Mesendoderm (in vitro differentiated cells): ENCODE data around the gene TSHZ2.
A peak's percentile ranks its signal among the peaks of the same experiment; 100 is the strongest.
"Not testable (repeated sequence)": the region's sequence is repeated elsewhere in the genome, so short reads cannot be mapped to it uniquely, and the experiment has no call there.

ENCODE experiments used
- DNase-seq: peaks from one replicate; pipeline ENCODE4 v3.0.0; 2013
- H2AK5ac ChIP-seq: 2 replicates; pipeline ENCODE4 v1.6.1; 2013; ENCODE audit warnings: low read length, inconsistent platforms
- H2BK120ac ChIP-seq: 2 replicates; pipeline ENCODE4 v1.6.1; 2013; ENCODE audit warnings: low read depth, mild to moderate bottlenecking, low read length, moderate library complexity, mixed read lengths
- H2BK15ac ChIP-seq: replicated peaks from 2 replicates; pipeline ENCODE4 v1.6.1; 2013; ENCODE audit warnings: low read depth, mild to moderate bottlenecking, moderate library complexity
- H2BK5ac ChIP-seq: 2 replicates; pipeline ENCODE4 v1.6.1; 2013; ENCODE audit warnings: low read length, inconsistent platforms
- H3K18ac ChIP-seq: 2 replicates; pipeline ENCODE4 v1.6.1; 2013; ENCODE audit warnings: mild to moderate bottlenecking, low read length, mixed read lengths
- H3K23ac ChIP-seq: one replicate; pipeline ENCODE4 v1.6.1; 2013; ENCODE audit warnings: low read length
- H3K27ac ChIP-seq: 2 replicates; pipeline ENCODE4 v1.5.1; 2013; ENCODE audit warnings: low read depth, mild to moderate bottlenecking, inconsistent platforms, low read length, moderate library complexity
- H3K27me3 ChIP-seq: 2 replicates; pipeline ENCODE4 v1.6.1; 2013; ENCODE audit warnings: low read length, control low read depth, mild to moderate bottlenecking, inconsistent platforms; ENCODE audit not compliant: insufficient read depth, poor library complexity
- H3K36me3 ChIP-seq: 2 replicates; pipeline ENCODE4 v1.6.1; 2013; ENCODE audit warnings: low read length, inconsistent platforms; ENCODE audit not compliant: control insufficient read depth, insufficient read depth
- H3K4ac ChIP-seq: one replicate; pipeline ENCODE4 v1.6.1; 2013; ENCODE audit warnings: low read depth, mild to moderate bottlenecking, low read length, moderate library complexity
- H3K4me1 ChIP-seq: 2 replicates; pipeline ENCODE4 v1.6.1; 2013; ENCODE audit warnings: low read depth, low read length, inconsistent platforms; ENCODE audit not compliant: control insufficient read depth
- H3K4me2 ChIP-seq: 2 replicates; pipeline ENCODE4 v1.6.1; 2013; ENCODE audit warnings: low read length
- H3K4me3 ChIP-seq: 2 replicates; pipeline ENCODE4 v1.5.1; 2013; ENCODE audit warnings: mild to moderate bottlenecking, low read length
- H3K56ac ChIP-seq: one replicate; pipeline ENCODE4 v1.6.1; 2013; ENCODE audit warnings: low read length
- H3K79me1 ChIP-seq: 2 replicates; pipeline ENCODE4 v1.6.1; 2013; ENCODE audit warnings: low read length, inconsistent platforms
- H3K79me2 ChIP-seq: 2 replicates; pipeline ENCODE4 v1.6.1; 2013; ENCODE audit warnings: mild to moderate bottlenecking, low read length; ENCODE audit not compliant: control insufficient read depth, insufficient read depth
- H3K9ac ChIP-seq: 2 replicates; pipeline ENCODE4 v1.6.1; 2013; ENCODE audit warnings: low read length, inconsistent platforms
- H4K5ac ChIP-seq: one replicate; pipeline ENCODE4 v1.6.1; 2013; ENCODE audit warnings: low read length
- H4K8ac ChIP-seq: one replicate; pipeline ENCODE4 v1.6.1; 2013; ENCODE audit warnings: low read depth, mild to moderate bottlenecking, control low read depth, low read length, moderate library complexity
- WGBS: extraction: QIAGEN DNeasy Blood & Tissue Kit; methylation state at CpG from one replicate; pipeline ENCODE4 v1.1.7; 2013; ENCODE audit warnings: low lambda C conversion rate, missing lambda C conversion rate; ENCODE audit not compliant: insufficient coverage; ENCODE audit errors: extremely low coverage; 5-methylcytosine and 5-hydroxymethylcytosine counted together

Gene TSHZ2

DNA sequence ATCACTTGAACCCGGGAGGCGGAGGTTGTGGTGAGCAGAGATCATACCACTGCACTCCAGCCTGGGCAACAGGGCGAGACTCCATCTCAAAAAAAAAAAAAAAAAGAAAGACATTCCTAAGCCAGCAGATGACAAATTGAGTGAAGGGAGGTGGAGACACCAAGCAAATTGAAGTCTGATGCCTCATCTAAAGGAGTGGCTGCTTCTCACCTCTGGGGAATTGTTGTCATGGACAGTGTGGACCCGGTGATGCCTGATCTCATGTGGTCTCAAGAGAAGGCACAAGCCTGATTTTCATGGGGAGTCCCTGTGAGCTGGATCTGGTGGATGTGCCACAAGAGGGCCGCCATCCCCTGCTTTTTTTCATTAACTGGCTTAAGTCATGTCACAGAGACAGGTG, 349.4 kb downstream of the TSHZ2 start:
- H3K18ac ChIP-seq: no peak overlapping the region
- no peak overlapping the region for H2BK120ac ChIP-seq
- H3K79me1 ChIP-seq: no peaks in the 10 kb centered on the region
- no peak overlapping the region for H3K27ac ChIP-seq
- no peaks in the 10 kb centered on the region for H3K4me1 ChIP-seq
- H2BK15ac ChIP-seq: no peak overlapping the region
- no peak overlapping the region for H3K9ac ChIP-seq
- H3K79me2 ChIP-seq: no peaks in the 10 kb centered on the region
- no CpG with 5 or more reads among the region's 5 CpGs for WGBS
- peak; percentile 31 for DNase-seq
- H3K23ac ChIP-seq: no peak overlapping the region
- no peak overlapping the region for H3K4ac ChIP-seq
- H3K4me2 ChIP-seq: no peak overlapping the region
- no peak overlapping the region for H3K56ac ChIP-seq
- H4K8ac ChIP-seq: no peak overlapping the region
- H3K36me3 ChIP-seq: no peaks in the 10 kb centered on the region
- no peak overlapping the region for H3K4me3 ChIP-seq
- no peak overlapping the region for H2AK5ac ChIP-seq
- no peaks in the 10 kb centered on the region for H3K27me3 ChIP-seq
- no peak overlapping the region for H4K5ac ChIP-seq
- no peak overlapping the region for H2BK5ac ChIP-seq

GRCh38 chr20:53322651-53323050, 350.5 kb downstream of the TSHZ2 start:
- H3K23ac ChIP-seq: no peak overlapping the region
- no CpG with 5 or more reads among the region's 3 CpGs for WGBS

DNA sequence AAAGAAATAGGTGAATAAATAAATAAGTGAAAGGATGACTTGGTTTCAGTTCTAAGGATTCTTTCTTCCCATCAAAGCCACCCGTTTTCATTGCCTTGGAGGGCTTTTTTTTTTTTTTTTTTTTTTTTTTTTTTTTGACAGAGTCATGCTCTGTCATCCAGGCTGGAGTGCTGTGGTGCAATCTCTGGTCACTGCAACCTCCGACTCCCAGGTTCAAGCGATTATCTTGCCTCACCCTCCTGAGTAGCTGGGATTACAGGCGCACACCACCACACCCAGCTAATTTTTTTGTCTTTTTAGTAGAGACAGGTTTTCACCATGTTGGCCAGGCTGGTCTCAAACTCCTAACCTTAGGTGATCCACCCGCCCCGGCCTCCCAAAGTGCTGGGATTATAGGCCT, 351.3 kb downstream of the TSHZ2 start:
- H3K23ac ChIP-seq, H2BK120ac ChIP-seq, H2AK5ac ChIP-seq, H3K56ac ChIP-seq, H3K18ac ChIP-seq, H3K36me3 ChIP-seq, H3K79me2 ChIP-seq, H4K5ac ChIP-seq, H4K8ac ChIP-seq, DNase-seq, H3K79me1 ChIP-seq, H3K4me1 ChIP-seq, H3K27ac ChIP-seq, H3K4me2 ChIP-seq, H2BK15ac ChIP-seq, H3K4ac ChIP-seq, H3K4me3 ChIP-seq, H3K9ac ChIP-seq, H3K27me3 ChIP-seq, H2BK5ac ChIP-seq: not testable (repeated sequence)
- no CpG with 5 or more reads among the region's 6 CpGs for WGBS

More at GRCh38 chr20:53322651-53323050, 350.5 kb downstream of the TSHZ2 start:
- Histone ChIP-seq H3K4me1 (no peaks in the 10 kb centered on the region), H3K27me3 (no peaks in the 10 kb centered on the region), H2BK120ac (no peak overlapping the region), H3K4me3 (no peak overlapping the region), H3K18ac (no peak overlapping the region), H4K8ac (no peak overlapping the region), H3K4me2 (no peak overlapping the region), H2BK5ac (no peak overlapping the region), H3K79me1 (no peaks in the 10 kb centered on the region), H3K79me2 (no peaks in the 10 kb centered on the region), H3K4ac (no peak overlapping the region), H2AK5ac (no peak overlapping the region), H3K27ac (no peak overlapping the region), H2BK15ac (no peak overlapping the region), H4K5ac (no peak overlapping the region), H3K9ac (no peak overlapping the region), H3K56ac (no peak overlapping the region), H3K36me3 (no peaks in the 10 kb centered on the region)
- no peak for DNase-seq

- Histone ChIP-seq H3K4ac (no peak overlapping the region), H3K79me2 (no peaks in the 10 kb centered on the region), H3K18ac (no peak overlapping the region), H3K36me3 (no peaks in the 10 kb centered on the region), H4K8ac (no peak overlapping the region), H3K56ac (no peak overlapping the region), H3K4me1 (no peaks in the 10 kb centered on the region), H3K4me3 (no peak overlapping the region), H3K4me2 (no peak overlapping the region), H2AK5ac (no peak overlapping the region), H3K9ac (no peak overlapping the region), H2BK5ac (no peak overlapping the region), H3K27ac (no peak overlapping the region), H4K5ac (no peak overlapping the region), H3K23ac (no peak overlapping the region), H3K27me3 (no peaks in the 10 kb centered on the region), H2BK15ac (no peak overlapping the region), H2BK120ac (no peak overlapping the region), H3K79me1 (no peaks in the 10 kb centered on the region)
- DNase-seq: no peak
- no CpG with 5 or more reads among the region's 4 CpGs for WGBS
Observed at GRCh38 chr20:53324816-53325215, 352.7 kb downstream of the TSHZ2 start.

DNA sequence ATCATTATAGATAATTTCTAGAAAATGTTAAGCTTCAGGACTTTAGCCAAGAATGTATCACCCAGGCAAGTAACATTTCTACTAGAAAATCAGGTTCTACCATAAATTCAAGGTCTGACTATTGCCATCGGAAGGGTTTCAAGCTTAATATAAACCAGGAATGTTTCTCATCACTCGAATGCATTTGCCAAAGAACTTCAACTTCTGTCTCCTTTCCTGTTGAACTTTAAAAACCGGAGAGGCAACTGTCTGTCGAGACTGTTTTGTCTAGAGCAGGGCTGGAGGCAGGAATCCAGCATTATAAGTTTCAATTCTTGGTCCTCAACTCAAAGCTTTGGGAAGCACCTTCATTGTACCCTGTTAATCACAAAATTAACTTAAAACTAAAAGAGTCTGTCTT, 356.8 kb downstream of the TSHZ2 start:
- Histone ChIP-seq H2AK5ac (no peak overlapping the region), H3K4ac (no peak overlapping the region), H4K5ac (no peak overlapping the region), H3K79me1 (no peaks in the 10 kb centered on the region), H3K4me3 (no peak overlapping the region), H3K4me1 (peaks cover 2% of the 10 kb centered on the region), H3K18ac (no peak overlapping the region), H4K8ac (no peak overlapping the region), H2BK15ac (no peak overlapping the region), H3K4me2 (no peak overlapping the region), H3K36me3 (no peaks in the 10 kb centered on the region), H2BK5ac (no peak overlapping the region), H3K79me2 (no peaks in the 10 kb centered on the region), H3K56ac (no peak overlapping the region), H3K9ac (no peak overlapping the region), H3K23ac (no peak overlapping the region), H3K27ac (no peak overlapping the region), H2BK120ac (no peak overlapping the region), H3K27me3 (no peaks in the 10 kb centered on the region)
- no peak for DNase-seq
- no CpG with 5 or more reads among the region's 4 CpGs for WGBS

GRCh38 chr20:53329781-53330180, 357.6 kb downstream of the TSHZ2 start:
- Histone ChIP-seq H3K27ac (no peak overlapping the region), H3K27me3 (no peaks in the 10 kb centered on the region), H3K4me2 (no peak overlapping the region), H3K4ac (no peak overlapping the region), H2BK120ac (no peak overlapping the region), H3K9ac (no peak overlapping the region), H3K4me1 (peaks cover 2% of the 10 kb centered on the region), H3K23ac (no peak overlapping the region), H2AK5ac (no peak overlapping the region), H3K56ac (no peak overlapping the region), H3K36me3 (no peaks in the 10 kb centered on the region), H3K4me3 (no peak overlapping the region), H2BK15ac (no peak overlapping the region), H3K79me1 (no peaks in the 10 kb centered on the region), H3K79me2 (no peaks in the 10 kb centered on the region), H4K5ac (no peak overlapping the region), H2BK5ac (no peak overlapping the region), H3K18ac (no peak overlapping the region), H4K8ac (no peak overlapping the region)
- no CpG with 5 or more reads among the region's 1 CpG for WGBS
- no peak for DNase-seq
